A549 (cell line): ENCODE data around the gene MAML1.

Source experiments
- BHLHE40 ChIP-seq: IDR thresholded peaks from 2 replicates; pipeline ENCODE4 v1.6.1; 2012; ENCODE audit warnings: low read depth, low read length, inconsistent platforms
- POLR2A ChIP-seq: IDR thresholded peaks from 2 replicates; pipeline ENCODE4 v1.6.1; 2012; ENCODE audit warnings: mild to moderate bottlenecking, low read length

DNA sequence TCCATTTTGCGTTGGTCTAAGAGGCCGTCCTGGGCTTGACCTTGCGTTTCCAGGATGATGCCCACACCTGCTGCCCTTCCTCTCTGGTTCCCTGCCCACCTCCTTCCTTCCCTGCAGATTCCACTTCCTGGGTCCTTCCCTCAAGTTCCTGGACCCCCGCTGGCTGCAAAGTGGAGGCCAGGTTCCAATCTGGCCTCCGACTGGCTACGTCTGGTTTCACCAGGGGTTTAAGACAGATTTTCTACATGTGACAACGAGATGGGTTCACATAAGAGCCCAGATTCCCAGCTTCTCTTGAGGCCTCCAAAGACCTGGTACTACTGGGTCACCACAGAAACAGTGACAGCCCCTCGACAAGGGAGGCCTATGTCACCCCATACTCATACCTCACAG lies 71.9 kb downstream of the MAML1 start:
- TF ChIP-seq BHLHE40 (no peak), POLR2A (no peak)
